Measurements from ENCODE around the gene DMWD. TPM values are rescaled to one million over a fixed set of nuclear protein-coding genes. Genes with fewer than 3 reads are reported as not detected.

Gene DMWD
- total RNA-seq, 1 donor from 2014 or later: 47.4 TPM

GRCh38 chr19:45733160-45733810 lies 59.4 kb downstream of the DMWD start, which contains the start of gene MEIOSIN:
Gene MEIOSIN (plus strand): TSS chr19:45733439. CDS start chr19:45735377, 1,938 bp downstream.
- intact Hi-C loops (cut with DNase I): no loop called here

More at GRCh38 chr19:45733160-45733810, 59.4 kb downstream of the DMWD start, which contains the start of gene MEIOSIN:
- TF ChIP-seq CTCF (IDR thresholded peaks at IDR 0.05): no peak
- ATAC-seq: no peak
- Histone ChIP-seq H3K36me3 (no peaks in the 10 kb centered on the region), H3K9me3 (no peaks in the 10 kb centered on the region), H3K27me3 (ENCODE audit: low read depth) (no peaks in the 10 kb centered on the region), H3K4me3 (no peak within 1 kb of the TSS), H3K4me1 (peaks cover 18% of the 10 kb centered on the region), H3K27ac (no peak within 1 kb of the TSS)
- peak; percentile 50 for DNase-seq

Other genes starting within 250 kb of the DMWD start
- gene OPA3, start 208.0 kb downstream of the DMWD start, total RNA-seq: 11.3 TPM
- 10.5 TPM for gene GPR4, start 190.6 kb downstream of the DMWD start, total RNA-seq
- 51.4 TPM for gene EML2, start 153.4 kb downstream of the DMWD start, total RNA-seq
- gene GIPR, start 124.6 kb downstream of the DMWD start, total RNA-seq: 7.5 TPM
- 229 TPM for gene SNRPD2, start 100.9 kb downstream of the DMWD start, total RNA-seq
- 5.0 TPM for gene QPCTL, start 100.2 kb downstream of the DMWD start, total RNA-seq
- 19.3 TPM for gene FBXO46, start 61.9 kb downstream of the DMWD start, total RNA-seq
- not detected for gene MEIOSIN, start 59.4 kb downstream of the DMWD start, total RNA-seq
- 16.8 TPM for gene SIX5, start 23.6 kb downstream of the DMWD start, total RNA-seq
- gene DMPK, start 10.4 kb downstream of the DMWD start, total RNA-seq: 42.6 TPM
- 0.21 TPM for gene RSPH6A, start 22.5 kb upstream of the DMWD start, total RNA-seq
- gene SYMPK, start 70.3 kb upstream of the DMWD start, total RNA-seq: 73.1 TPM
- gene FOXA3, start 71.5 kb upstream of the DMWD start, total RNA-seq: 0.68 TPM
- 21.4 TPM for gene IRF2BP1, start 93.3 kb upstream of the DMWD start, total RNA-seq
- gene MYPOP, start 109.8 kb upstream of the DMWD start, total RNA-seq: 7.5 TPM
- not detected for gene NANOS2, start 121.9 kb upstream of the DMWD start, total RNA-seq
- 18.8 TPM for gene NOVA2, start 181.0 kb upstream of the DMWD start, total RNA-seq
- 16.3 TPM for gene CCDC61, start 202.6 kb upstream of the DMWD start, total RNA-seq
- 3.0 TPM for gene PGLYRP1, start 230.2 kb upstream of the DMWD start, total RNA-seq
- not detected for gene IGFL4, start 248.2 kb upstream of the DMWD start, total RNA-seq